Endothelial cell (in vitro differentiated cells): ENCODE data around the gene MYLK2. TPM values are rescaled to one million over a fixed set of nuclear protein-coding genes. Genes with fewer than 3 reads are reported as not detected.

Source experiments
- DNase-seq: peaks from one replicate; pipeline ENCODE4 v3.0.0; 2021; ENCODE audit warnings: low spot score
- H3K27ac Mint-ChIP-seq: one replicate; pipeline ENCODE4 v1.8.0; 2021; ENCODE audit warnings: mixed read lengths, inconsistent platforms; ENCODE audit not compliant: unreplicated experiment
- H3K27me3 Mint-ChIP-seq: one replicate; pipeline ENCODE4 v1.8.0; 2021; ENCODE audit warnings: mild to moderate bottlenecking, moderate library complexity, mixed read lengths, inconsistent platforms; ENCODE audit not compliant: unreplicated experiment
- H3K36me3 Mint-ChIP-seq: one replicate; pipeline ENCODE4 v1.8.0; 2021; ENCODE audit warnings: mild to moderate bottlenecking, low read depth, mixed read lengths, inconsistent platforms; ENCODE audit not compliant: unreplicated experiment
- H3K4me1 Mint-ChIP-seq: one replicate; pipeline ENCODE4 v1.8.0; 2021; ENCODE audit warnings: mild to moderate bottlenecking, mixed read lengths, inconsistent platforms; ENCODE audit not compliant: unreplicated experiment
- H3K4me3 Mint-ChIP-seq: one replicate; pipeline ENCODE4 v1.8.0; 2021; ENCODE audit warnings: mild to moderate bottlenecking, mixed read lengths, inconsistent platforms; ENCODE audit not compliant: unreplicated experiment
- H3K9me3 Mint-ChIP-seq: one replicate; pipeline ENCODE4 v1.8.0; 2021; ENCODE audit warnings: mixed read lengths, inconsistent platforms; ENCODE audit not compliant: unreplicated experiment
- total RNA-seq: library from RNA; stranded (reverse); fragmentation: NEBNext Ultra II Directional; extraction: Animal tissue kit (Norgen Biotek cat#: 25700); gene quantifications from one replicate; pipeline ENCODE4 v1.2.1, GENCODE V29; 2021; ENCODE audit not compliant: unreplicated experiment
- TF ChIP-seq, protein P1 (sequence below): fragments of 200-600 bp; sonication (generic); IDR thresholded peaks from one replicate; pipeline ENCODE4 v1.5.0; 2021; ENCODE audit warnings: antibody characterized with exemption; ENCODE audit not compliant: unreplicated experiment

Gene MYLK2
- total RNA-seq, 1 donor from 2014 or later: 1.7 TPM

DNA sequence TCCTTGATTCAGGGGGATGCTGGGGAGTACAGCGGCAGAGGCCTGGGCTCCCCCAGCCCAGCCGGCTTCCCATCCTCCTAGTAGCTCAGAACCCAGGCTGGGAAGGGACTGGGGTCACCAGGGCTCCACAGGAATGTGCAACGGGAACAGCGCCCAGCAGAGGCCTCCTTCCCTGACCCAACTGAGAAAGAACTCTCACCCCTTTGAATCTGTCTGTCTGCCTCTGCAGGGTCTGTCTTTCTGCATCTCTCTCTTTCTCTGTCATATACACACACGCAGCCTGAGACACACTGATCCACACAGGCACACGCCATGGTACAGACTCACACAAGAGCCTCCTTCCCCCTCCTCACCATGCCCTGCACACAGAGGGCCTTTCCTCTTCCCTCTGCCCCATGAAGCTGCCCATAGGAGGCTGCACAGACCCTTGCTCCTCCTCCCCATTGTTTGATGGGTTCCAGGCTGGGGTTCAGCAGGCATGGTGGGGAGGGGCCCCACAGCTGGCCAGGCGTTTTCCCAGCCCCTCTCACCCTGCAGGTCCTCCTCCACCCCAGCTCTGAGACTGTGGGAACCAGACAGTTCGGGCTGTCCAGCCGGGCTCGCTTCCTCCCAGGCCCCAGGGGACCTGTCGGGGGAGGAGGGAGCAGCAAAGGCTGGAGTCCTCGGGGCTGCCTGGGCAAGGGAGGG, 23.5 kb downstream of the MYLK2 start:
- TF ChIP-seq, protein P1, sequence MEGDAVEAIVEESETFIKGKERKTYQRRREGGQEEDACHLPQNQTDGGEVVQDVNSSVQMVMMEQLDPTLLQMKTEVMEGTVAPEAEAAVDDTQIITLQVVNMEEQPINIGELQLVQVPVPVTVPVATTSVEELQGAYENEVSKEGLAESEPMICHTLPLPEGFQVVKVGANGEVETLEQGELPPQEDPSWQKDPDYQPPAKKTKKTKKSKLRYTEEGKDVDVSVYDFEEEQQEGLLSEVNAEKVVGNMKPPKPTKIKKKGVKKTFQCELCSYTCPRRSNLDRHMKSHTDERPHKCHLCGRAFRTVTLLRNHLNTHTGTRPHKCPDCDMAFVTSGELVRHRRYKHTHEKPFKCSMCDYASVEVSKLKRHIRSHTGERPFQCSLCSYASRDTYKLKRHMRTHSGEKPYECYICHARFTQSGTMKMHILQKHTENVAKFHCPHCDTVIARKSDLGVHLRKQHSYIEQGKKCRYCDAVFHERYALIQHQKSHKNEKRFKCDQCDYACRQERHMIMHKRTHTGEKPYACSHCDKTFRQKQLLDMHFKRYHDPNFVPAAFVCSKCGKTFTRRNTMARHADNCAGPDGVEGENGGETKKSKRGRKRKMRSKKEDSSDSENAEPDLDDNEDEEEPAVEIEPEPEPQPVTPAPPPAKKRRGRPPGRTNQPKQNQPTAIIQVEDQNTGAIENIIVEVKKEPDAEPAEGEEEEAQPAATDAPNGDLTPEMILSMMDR: no peak
- Mint-ChIP-seq H3K9me3 (no peaks in the 10 kb centered on the region), H3K27ac (no peak overlapping the region), H3K4me3 (no peak overlapping the region), H3K4me1 (peaks cover 21% of the 10 kb centered on the region), H3K27me3 (peaks cover 4% of the 10 kb centered on the region), H3K36me3 (no peaks in the 10 kb centered on the region)
- DNase-seq: no peak

GRCh38 chr20:31843288-31843687, 24.1 kb downstream of the MYLK2 start:
- Mint-ChIP-seq H3K4me3 (no peak overlapping the region), H3K27me3 (peaks cover 7% of the 10 kb centered on the region), H3K36me3 (no peaks in the 10 kb centered on the region), H3K27ac (no peak overlapping the region), H3K4me1 (peaks cover 21% of the 10 kb centered on the region), H3K9me3 (no peaks in the 10 kb centered on the region)
- no peak for DNase-seq
- TF ChIP-seq, protein P1: no peak

- no peak overlapping the region for H3K4me3 Mint-ChIP-seq
- H3K9me3 Mint-ChIP-seq: no peaks in the 10 kb centered on the region
- no peaks in the 10 kb centered on the region for H3K36me3 Mint-ChIP-seq
- TF ChIP-seq, protein P1: no peak
- no peak for DNase-seq
- no peak overlapping the region for H3K27ac Mint-ChIP-seq
- H3K27me3 Mint-ChIP-seq: peaks cover 8% of the 10 kb centered on the region
- peaks cover 21% of the 10 kb centered on the region for H3K4me1 Mint-ChIP-seq
These were observed 24.7 kb downstream of the MYLK2 start for GRCh38 chr20:31843881-31844280.

GRCh38 chr20:31844737-31845299, 25.7 kb downstream of the MYLK2 start:
- peaks cover 21% of the 10 kb centered on the region for H3K4me1 Mint-ChIP-seq
- H3K27me3 Mint-ChIP-seq: peaks cover 11% of the 10 kb centered on the region
- no peak overlapping the region for H3K4me3 Mint-ChIP-seq
- no peak overlapping the region for H3K27ac Mint-ChIP-seq
- TF ChIP-seq, protein P1: no peak
- H3K9me3 Mint-ChIP-seq: no peaks in the 10 kb centered on the region
- H3K36me3 Mint-ChIP-seq: no peaks in the 10 kb centered on the region
- DNase-seq: no peak

DNA sequence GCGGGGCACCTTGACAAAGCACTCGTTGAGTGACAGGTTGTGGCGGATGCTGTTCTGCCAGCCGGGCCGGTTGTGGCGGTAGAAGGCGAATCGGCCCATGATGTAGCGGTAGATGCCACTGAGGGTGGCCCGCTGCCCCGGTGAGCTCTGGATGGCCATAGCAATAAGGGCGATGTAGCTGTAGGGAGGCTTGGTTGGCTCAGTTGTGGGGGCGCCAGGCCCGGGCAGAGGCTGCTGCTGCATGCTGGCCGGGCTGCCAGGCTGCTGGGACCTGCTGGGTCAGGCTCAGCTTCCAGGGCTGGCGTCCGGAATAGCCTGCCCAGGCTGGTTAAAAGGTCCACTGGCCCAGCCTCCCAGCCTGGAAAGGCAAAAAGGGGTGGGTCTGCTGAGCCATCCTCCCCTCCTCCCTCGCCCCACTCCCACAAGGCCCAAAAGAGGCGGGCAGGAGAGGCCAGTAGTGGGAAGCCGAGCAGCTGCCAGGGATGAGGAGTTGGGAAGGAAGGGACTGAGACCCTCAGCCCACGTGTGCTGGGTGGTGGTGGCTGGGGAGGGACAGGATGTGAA, 26.2 kb downstream of the MYLK2 start, which contains the start of gene FOXS1:
TSS of gene FOXS1 (minus strand) at position 305 of the 564 bp plus-strand sequence. CDS start at position 243, 62 bp downstream.
- H3K27me3 Mint-ChIP-seq: peaks cover 13% of the 10 kb centered on the region
- no peak within 1 kb of the TSS for H3K27ac Mint-ChIP-seq
- H3K36me3 Mint-ChIP-seq: no peaks in the 10 kb centered on the region
- TF ChIP-seq, protein P1: no peak
- no peak for DNase-seq
- H3K4me1 Mint-ChIP-seq: peaks cover 21% of the 10 kb centered on the region
- no peak within 1 kb of the TSS for H3K4me3 Mint-ChIP-seq
- no peaks in the 10 kb centered on the region for H3K9me3 Mint-ChIP-seq
